SK-N-SH treated with all-trans-retinoic acid at 6 μM for 48 hours (cell line): Measurements from ENCODE around the gene CNTRL.

Experiments
- ZFP3 ChIP-seq: fragments of 250-450 bp; sonication (Bioruptor Pico); IDR thresholded peaks from 2 replicates; pipeline ENCODE4 v1.5.0; 2020; ENCODE audit warnings: mild to moderate bottlenecking, moderate library complexity
- ZFP30 ChIP-seq: fragments of 450-650 bp; formaldehyde crosslinking; IDR thresholded peaks from 2 replicates; pipeline ENCODE4 v1.5.0; 2022; ENCODE audit warnings: mild to moderate bottlenecking, moderate library complexity

DNA sequence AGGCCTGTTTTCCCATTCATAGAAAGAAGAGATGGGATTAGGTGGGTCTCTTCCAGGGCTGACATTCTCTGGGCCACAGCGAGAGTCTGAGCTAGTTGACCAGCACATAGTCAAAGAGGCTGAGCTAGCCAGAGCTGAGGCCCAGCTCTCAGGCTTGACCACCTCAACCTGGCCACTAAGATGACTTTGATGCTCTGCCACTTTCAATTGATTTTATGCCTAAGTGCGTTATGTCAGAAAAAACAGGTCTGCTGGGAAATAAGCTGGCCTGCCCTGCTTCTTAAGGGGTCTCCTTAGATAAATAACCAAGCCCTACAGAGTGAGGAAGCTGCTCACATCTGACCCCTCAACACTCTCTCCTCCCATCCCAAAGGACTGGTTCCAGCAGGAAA lies 146.9 kb downstream of the CNTRL start:
- TF ChIP-seq ZFP3 (CRISPR knock-in tag): no peak
- no peak for TF ChIP-seq ZFP30
